Neural crest cell (in vitro differentiated cells): Measurements from ENCODE around the gene CEP131. TPM values are rescaled to one million over a fixed set of nuclear protein-coding genes. Genes with fewer than 3 reads are reported as not detected.
A peak's percentile ranks its signal among the peaks of the same experiment; 100 is the strongest.

ENCODE experiments used
- DNase-seq: peaks from one replicate; pipeline ENCODE4 v3.0.0; 2021; ENCODE audit warnings: low read depth, mixed read lengths, low spot score
- H3K27ac Mint-ChIP-seq: one replicate; pipeline ENCODE4 v1.8.0; 2021; ENCODE audit warnings: mild to moderate bottlenecking, mixed read lengths; ENCODE audit not compliant: unreplicated experiment
- H3K27me3 Mint-ChIP-seq: 2 replicates; pipeline ENCODE4 v1.8.0; 2021; ENCODE audit warnings: low read depth, mild to moderate bottlenecking, mixed read lengths
- H3K36me3 Mint-ChIP-seq: 2 replicates; pipeline ENCODE4 v1.8.0; 2021; ENCODE audit warnings: low read depth, mild to moderate bottlenecking, mixed read lengths
- H3K4me1 Mint-ChIP-seq: 2 replicates; pipeline ENCODE4 v1.8.0; 2021; ENCODE audit warnings: mixed read lengths
- H3K4me3 Mint-ChIP-seq: one replicate; pipeline ENCODE4 v1.8.0; 2021; ENCODE audit warnings: mild to moderate bottlenecking, mixed read lengths
- H3K9me3 Mint-ChIP-seq: 2 replicates; pipeline ENCODE4 v1.8.0; 2021; ENCODE audit warnings: mixed read lengths
- CTCF ChIP-seq: fragments of 200-600 bp; sonication (generic); conservative IDR thresholded peaks from 2 replicates; pipeline ENCODE4 v1.5.0; 2021; ENCODE audit warnings: antibody characterized with exemption, mild to moderate bottlenecking
- total RNA-seq: library from RNA; stranded (reverse); gene quantifications from 2 replicates; pipeline ENCODE4 v1.2.1, GENCODE V29; 2021

The CEP131 gene
- total RNA-seq, 1 donor from 2014 or later: 42.5 TPM

GRCh38 chr17:81159611-81160265 is 63.0 kb downstream of the CEP131 start:
- Mint-ChIP-seq H3K27ac (no peak overlapping the region), H3K4me1 (no peaks in the 10 kb centered on the region), H3K9me3 (no peaks in the 10 kb centered on the region), H3K4me3 (no peak overlapping the region), H3K36me3 (no peaks in the 10 kb centered on the region), H3K27me3 (no peaks in the 10 kb centered on the region)
- no peak for TF ChIP-seq CTCF
- no peak for DNase-seq

GRCh38 chr17:81158688-81159590 is 63.8 kb downstream of the CEP131 start:
- H3K27me3 Mint-ChIP-seq: no peaks in the 10 kb centered on the region
- H3K4me3 Mint-ChIP-seq: no peak overlapping the region
- no peaks in the 10 kb centered on the region for H3K4me1 Mint-ChIP-seq
- no peak overlapping the region for H3K27ac Mint-ChIP-seq
- TF ChIP-seq CTCF: no peak
- no peaks in the 10 kb centered on the region for H3K9me3 Mint-ChIP-seq
- no peak for DNase-seq
- no peaks in the 10 kb centered on the region for H3K36me3 Mint-ChIP-seq

GRCh38 chr17:81157848-81158687 is 64.7 kb downstream of the CEP131 start:
- Mint-ChIP-seq H3K27ac (no peak overlapping the region), H3K27me3 (no peaks in the 10 kb centered on the region)
- no peak for DNase-seq

GRCh38 chr17:81156866-81157805 is 65.6 kb downstream of the CEP131 start:
- Mint-ChIP-seq H3K27ac (peak overlapping the region; percentile 75), H3K4me3 (no peak overlapping the region), H3K4me1 (peaks cover 3% of the 10 kb centered on the region), H3K36me3 (no peaks in the 10 kb centered on the region), H3K27me3 (no peaks in the 10 kb centered on the region), H3K9me3 (no peaks in the 10 kb centered on the region)
- TF ChIP-seq CTCF: no peak
- DNase-seq: no peak

More at GRCh38 chr17:81157848-81158687, 64.7 kb downstream of the CEP131 start:
- Mint-ChIP-seq H3K9me3 (no peaks in the 10 kb centered on the region), H3K4me3 (no peak overlapping the region), H3K4me1 (peaks cover 3% of the 10 kb centered on the region), H3K36me3 (no peaks in the 10 kb centered on the region)
- TF ChIP-seq CTCF: no peak
